K562 (cell line): Measurements from ENCODE around the gene NUP133. TPM values are rescaled to one million over a fixed set of nuclear protein-coding genes. Genes with fewer than 3 reads are reported as not detected.

ENCODE experiments used
- ARID4B ChIP-seq: sonication (generic); formaldehyde crosslinking; IDR thresholded peaks from 2 replicates; pipeline ENCODE4 v1.8.0; 2022; ENCODE audit warnings: mild to moderate bottlenecking, missing genetic modification reagents
- CCNT2 ChIP-seq: IDR thresholded peaks from 2 replicates; pipeline ENCODE4 v1.6.1; 2011; ENCODE audit warnings: borderline replicate concordance, low read depth, mild to moderate bottlenecking, moderate library complexity, mixed read lengths, low read length; ENCODE audit not compliant: insufficient read length; ENCODE audit errors: extremely low read depth
- CGGBP1 ChIP-seq: fragments of 250-450 bp; sonication (Bioruptor Pico); IDR thresholded peaks from 2 replicates; pipeline ENCODE4 v1.9.0; 2021; ENCODE audit warnings: mild to moderate bottlenecking
- CXXC5 ChIP-seq: fragments of 250-450 bp; sonication (Bioruptor Pico); IDR thresholded peaks from 2 replicates; pipeline ENCODE4 v1.8.0; 2022; ENCODE audit warnings: inconsistent platforms, mild to moderate bottlenecking, moderate library complexity
- GABPA ChIP-seq: fragments of 200-800 bp; sonication (Bioruptor generic); conservative IDR thresholded peaks from 2 replicates; pipeline ENCODE4 v1.6.1; 2016; ENCODE audit warnings: low read depth, missing genetic modification characterization, missing compliant biosample characterization
- HES1 ChIP-seq: fragments of 450-650 bp; IDR thresholded peaks from 2 replicates; pipeline ENCODE4 v1.6.1; 2016; ENCODE audit warnings: low read depth, mild to moderate bottlenecking, moderate library complexity
- KLF1 ChIP-seq: fragments of 450-650 bp; IDR thresholded peaks from 2 replicates; pipeline ENCODE4 v1.6.1; 2016; ENCODE audit warnings: missing genetic modification characterization, missing compliant biosample characterization
- L3MBTL2 ChIP-seq: fragments of 450-650 bp; IDR thresholded peaks from 2 replicates; pipeline ENCODE4 v1.6.1; 2016; ENCODE audit warnings: mild to moderate bottlenecking, moderate library complexity
- MTA2 ChIP-seq: fragments of 450-650 bp; IDR thresholded peaks from 2 replicates; pipeline ENCODE4 v1.6.1; 2016; ENCODE audit warnings: low read depth
- NR1H2 ChIP-seq: sonication (generic); formaldehyde crosslinking; IDR thresholded peaks from 2 replicates; pipeline ENCODE4 v1.4.0; 2020; ENCODE audit warnings: mild to moderate bottlenecking, missing genetic modification reagents
- PURB ChIP-seq: sonication (generic); formaldehyde crosslinking; IDR thresholded peaks from 2 replicates; pipeline ENCODE4 v1.9.0; 2021; ENCODE audit warnings: low read depth, mild to moderate bottlenecking, missing genetic modification reagents
- RBM22 ChIP-seq: fragments of 200-400 bp; formaldehyde crosslinking; IDR thresholded peaks from 2 replicates; pipeline ENCODE4 v1.6.1; 2018; ENCODE audit warnings: low read length, low read depth; ENCODE audit not compliant: poor library complexity, severe bottlenecking
- RNF2 ChIP-seq: sonication (generic); IDR thresholded peaks from 2 replicates; pipeline ENCODE4 v1.6.1; 2016
- RUNX1 ChIP-seq: sonication (generic); IDR thresholded peaks from 2 replicates; pipeline ENCODE4 v1.6.1; 2016; ENCODE audit warnings: antibody characterized with exemption, low read depth
- STAG1 ChIP-seq: sonication (generic); formaldehyde crosslinking; IDR thresholded peaks from 2 replicates; pipeline ENCODE4 v1.5.0; 2020; ENCODE audit warnings: missing genetic modification reagents, borderline replicate concordance
- TARDBP ChIP-seq: fragments of 450-650 bp; IDR thresholded peaks from 2 replicates; pipeline ENCODE4 v1.6.1; 2016
- ZFP30 ChIP-seq: fragments of 250-450 bp; sonication (Bioruptor Pico); IDR thresholded peaks from 2 replicates; pipeline ENCODE4 v1.8.0; 2022; ENCODE audit warnings: moderate library complexity, mild to moderate bottlenecking, inconsistent platforms, borderline replicate concordance
- polyA plus RNA-seq, 8 experiments: library from polyadenylated mRNA; depleted of rRNA in 4 of 8; stranded (reverse) in 5 of 8; unstranded in 3 of 8; fragments of >200 nt; fragmentation: Nextera tagmentation in 2 of 8; fragmentation: Illumina TruSeq in 1 of 8; extraction: Ambion mirVana in 2 of 8; extraction: Trizol in 1 of 8; gene quantifications; 2 replicates each; pipeline versions ENCODE4 v1.2.1 to v1.2.3, GENCODE V29; 2011 to 2014; ENCODE audit warnings: inconsistent platforms in 1 of 8, missing spikeins in 1 of 8
- total RNA-seq, 7 experiments: library from RNA; depleted of rRNA in 6 of 7; stranded (reverse); fragments of >200 nt in 6 of 7; fragmentation: Illumina TruSeq in 2 of 7; extraction: Trizol in 2 of 7; gene quantifications; 2 replicates each; pipeline versions ENCODE4 v1.2.1 to v1.2.3, GENCODE V29; 2011 to 2021; ENCODE audit warnings: low replicate concordance in 1 of 7
- TF ChIP-seq, protein P1 (sequence below), 2 experiments: IDR thresholded peaks; 2 replicates each; pipeline ENCODE4 v1.6.1; 2012; ENCODE audit warnings: improper control_type of control experiment in 2 of 2, low read depth in 2 of 2, low read length in 2 of 2, borderline replicate concordance in 1 of 2
- TF ChIP-seq, protein P2 (sequence below), 2 experiments: fragments of 450-650 bp in 1 of 2; sonication (generic) in 1 of 2; formaldehyde crosslinking in 1 of 2; IDR thresholded peaks in 1 of 2; conservative IDR thresholded peaks in 1 of 2; 2 replicates each; pipeline versions ENCODE4 v1.6.1 to v1.8.1; 2016 to 2023; ENCODE audit warnings: mild to moderate bottlenecking in 2 of 2, moderate library complexity in 2 of 2, inconsistent platforms in 1 of 2, missing genetic modification reagents in 1 of 2

NUP133 gene
- total and polyA plus RNA-seq, 9 of the 15 experiments (the other 6 are each of a cell fraction or from before 2014, with no cell fraction given), result 21.7 to 85.1 (median 61.3) TPM

DNA sequence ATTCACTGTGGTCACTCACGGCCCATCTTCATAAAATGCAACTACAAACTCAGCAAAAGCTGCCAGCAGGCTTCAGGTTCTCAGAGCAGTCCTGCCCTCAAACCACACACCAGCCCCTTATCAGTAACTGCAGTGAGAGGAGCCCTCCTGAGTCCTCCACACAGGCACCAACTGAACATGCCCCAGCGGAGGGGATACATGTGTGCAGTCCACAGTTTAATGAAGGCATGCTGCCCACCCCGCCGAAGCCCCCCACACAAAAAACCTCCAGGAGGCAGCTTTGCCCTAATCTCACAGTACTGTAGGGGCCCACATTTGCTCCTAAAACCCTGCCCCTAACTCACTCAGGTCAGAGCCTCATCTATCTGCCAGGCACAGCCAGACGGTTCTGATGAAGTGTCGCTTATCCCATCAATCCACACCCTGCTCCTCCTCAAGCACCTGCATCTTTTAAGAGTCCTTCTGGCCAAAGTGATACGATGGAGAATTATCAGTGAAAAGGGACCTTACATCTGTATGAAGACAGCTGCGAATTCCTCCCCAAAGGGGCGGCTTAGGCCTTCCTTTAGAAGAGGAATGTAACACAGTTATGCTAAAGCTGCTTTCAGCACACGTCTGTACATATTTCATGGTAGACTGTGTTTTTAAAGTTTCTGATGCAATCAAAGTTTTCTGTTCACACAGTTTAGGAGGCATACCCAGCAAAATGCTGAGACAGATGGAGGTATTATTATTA is 46.9 kb upstream of the NUP133 start (continued):
- TF ChIP-seq, protein P1, sequence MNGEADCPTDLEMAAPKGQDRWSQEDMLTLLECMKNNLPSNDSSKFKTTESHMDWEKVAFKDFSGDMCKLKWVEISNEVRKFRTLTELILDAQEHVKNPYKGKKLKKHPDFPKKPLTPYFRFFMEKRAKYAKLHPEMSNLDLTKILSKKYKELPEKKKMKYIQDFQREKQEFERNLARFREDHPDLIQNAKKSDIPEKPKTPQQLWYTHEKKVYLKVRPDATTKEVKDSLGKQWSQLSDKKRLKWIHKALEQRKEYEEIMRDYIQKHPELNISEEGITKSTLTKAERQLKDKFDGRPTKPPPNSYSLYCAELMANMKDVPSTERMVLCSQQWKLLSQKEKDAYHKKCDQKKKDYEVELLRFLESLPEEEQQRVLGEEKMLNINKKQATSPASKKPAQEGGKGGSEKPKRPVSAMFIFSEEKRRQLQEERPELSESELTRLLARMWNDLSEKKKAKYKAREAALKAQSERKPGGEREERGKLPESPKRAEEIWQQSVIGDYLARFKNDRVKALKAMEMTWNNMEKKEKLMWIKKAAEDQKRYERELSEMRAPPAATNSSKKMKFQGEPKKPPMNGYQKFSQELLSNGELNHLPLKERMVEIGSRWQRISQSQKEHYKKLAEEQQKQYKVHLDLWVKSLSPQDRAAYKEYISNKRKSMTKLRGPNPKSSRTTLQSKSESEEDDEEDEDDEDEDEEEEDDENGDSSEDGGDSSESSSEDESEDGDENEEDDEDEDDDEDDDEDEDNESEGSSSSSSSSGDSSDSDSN (IDR thresholded peaks at IDR 0.05; ENCODE audit: borderline replicate concordance in 1 of 2, low read depth in 2 of 2, low read length in 2 of 2), result no peak; a peak in 1 of 4 replicates
- TF ChIP-seq ARID4B (CRISPR knock-in tag), result 0 out of 2 replicates have a peak, but pooled peaks have one; percentile 66
- no peak for TF ChIP-seq GABPA (tag)
- peak; percentile 99 for TF ChIP-seq MTA2
- peak; percentile 92 for TF ChIP-seq CXXC5 (CRISPR knock-in tag)
- TF ChIP-seq STAG1 (CRISPR knock-in tag), result no peak
- no peak for TF ChIP-seq PURB (CRISPR knock-in tag)
- TF ChIP-seq RUNX1, result peak; percentile 96
- TF ChIP-seq RBM22, result no peak
- no peak for TF ChIP-seq NR1H2 (CRISPR knock-in tag)
- no peak for TF ChIP-seq ZFP30 (CRISPR knock-in tag)
- TF ChIP-seq, protein P2, sequence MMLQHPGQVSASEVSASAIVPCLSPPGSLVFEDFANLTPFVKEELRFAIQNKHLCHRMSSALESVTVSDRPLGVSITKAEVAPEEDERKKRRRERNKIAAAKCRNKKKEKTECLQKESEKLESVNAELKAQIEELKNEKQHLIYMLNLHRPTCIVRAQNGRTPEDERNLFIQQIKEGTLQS (IDR thresholded peaks at IDR 0.05), result peak; percentile 74
- TF ChIP-seq, protein P2 (CRISPR knock-in tag; conservative IDR thresholded peaks at IDR 0.05), result no peak
- TF ChIP-seq RNF2, result peak; percentile 86; the same call in 1 of the 2 replicates
- TF ChIP-seq CCNT2, result peak; percentile 94
- peak; percentile 95 for TF ChIP-seq TARDBP
- TF ChIP-seq KLF1 (tag), result no peak
- TF ChIP-seq HES1, result peak; percentile 87
- peak; percentile 40; the same call in 1 of the 2 replicates for TF ChIP-seq L3MBTL2
- TF ChIP-seq CGGBP1 (CRISPR knock-in tag), result no peak
